ENCODE data around the gene VPS52. TPM values are rescaled to one million over a fixed set of nuclear protein-coding genes. Genes with fewer than 3 reads are reported as not detected.

Gene VPS52
- total RNA-seq, 2 donors from 2014 or later, result 37.1 to 40.5 TPM

DNA sequence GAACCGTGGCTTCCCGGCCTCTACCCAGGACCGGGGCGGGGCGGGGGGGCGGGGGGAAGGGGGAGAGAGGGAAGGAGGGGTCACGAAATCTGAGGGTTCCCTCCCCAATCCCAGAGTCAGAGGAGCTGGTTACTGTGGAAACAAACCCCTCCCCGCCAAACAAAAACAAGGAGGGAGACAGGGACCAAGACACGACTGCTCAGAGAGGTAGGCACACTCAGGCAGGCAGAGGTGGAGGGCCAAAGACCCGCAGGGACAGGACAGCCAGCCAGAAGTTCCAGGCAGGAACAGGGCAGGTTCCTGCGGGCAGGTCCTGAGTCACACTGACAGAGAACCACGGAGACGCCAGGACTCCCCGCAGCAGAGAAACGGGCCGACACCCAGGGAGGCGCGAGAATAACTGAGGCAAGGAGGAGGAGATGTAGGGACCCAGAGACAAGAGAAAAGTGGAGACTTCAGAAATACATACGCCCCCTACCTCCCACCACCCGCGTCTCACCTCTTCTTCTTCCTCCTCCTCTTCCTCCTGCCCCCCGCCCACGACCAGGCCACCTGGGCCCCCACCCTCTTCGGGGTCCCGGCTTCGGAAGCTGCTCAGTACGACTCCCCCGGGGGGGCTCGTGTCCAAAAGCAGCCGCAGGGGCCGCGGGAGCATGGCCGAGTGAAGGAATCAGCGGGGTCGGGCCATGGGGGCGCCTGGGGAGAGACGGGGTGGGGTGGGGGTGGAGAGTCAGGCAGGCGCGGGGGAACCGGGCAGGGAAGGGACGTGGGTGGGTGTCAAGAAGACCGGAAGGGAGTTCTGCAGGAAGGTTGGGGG lies 26.5 kb upstream of the VPS52 start:
- no peaks in the 10 kb centered on the region for H3K27me3 ChIP-seq
- no peaks in the 10 kb centered on the region for H3K36me3 ChIP-seq (replicated peaks in 1 of 2; ENCODE audit: insufficient read depth in 1 of 2, low read depth in 2 of 2)
- H3K4me3 ChIP-seq, result peak overlapping the region; percentile 44 to 85
- no peaks in the 10 kb centered on the region for H3K9me3 ChIP-seq
- peak overlapping the region; percentile 83 to 99 (median 89) for H3K27ac ChIP-seq
- ATAC-seq (peak; percentile 25), DNase-seq (peak; percentile 59 to 83 (median 65))
- 1% methylated on average over 39 to 40 of the region's 42 CpGs for WGBS, 2 donors
- peak in 2 of 3 donors; percentile 52 to 68 for TF ChIP-seq POLR2A (IDR thresholded peaks at IDR 0.05)
- TF ChIP-seq, protein P1, sequence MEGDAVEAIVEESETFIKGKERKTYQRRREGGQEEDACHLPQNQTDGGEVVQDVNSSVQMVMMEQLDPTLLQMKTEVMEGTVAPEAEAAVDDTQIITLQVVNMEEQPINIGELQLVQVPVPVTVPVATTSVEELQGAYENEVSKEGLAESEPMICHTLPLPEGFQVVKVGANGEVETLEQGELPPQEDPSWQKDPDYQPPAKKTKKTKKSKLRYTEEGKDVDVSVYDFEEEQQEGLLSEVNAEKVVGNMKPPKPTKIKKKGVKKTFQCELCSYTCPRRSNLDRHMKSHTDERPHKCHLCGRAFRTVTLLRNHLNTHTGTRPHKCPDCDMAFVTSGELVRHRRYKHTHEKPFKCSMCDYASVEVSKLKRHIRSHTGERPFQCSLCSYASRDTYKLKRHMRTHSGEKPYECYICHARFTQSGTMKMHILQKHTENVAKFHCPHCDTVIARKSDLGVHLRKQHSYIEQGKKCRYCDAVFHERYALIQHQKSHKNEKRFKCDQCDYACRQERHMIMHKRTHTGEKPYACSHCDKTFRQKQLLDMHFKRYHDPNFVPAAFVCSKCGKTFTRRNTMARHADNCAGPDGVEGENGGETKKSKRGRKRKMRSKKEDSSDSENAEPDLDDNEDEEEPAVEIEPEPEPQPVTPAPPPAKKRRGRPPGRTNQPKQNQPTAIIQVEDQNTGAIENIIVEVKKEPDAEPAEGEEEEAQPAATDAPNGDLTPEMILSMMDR (IDR thresholded peaks at IDR 0.05), result peak in 1 of 7 experiments; percentile 8
- intact Hi-C loops (cut with DNase I), result no loop called here
- H3K4me1 ChIP-seq, result peaks cover 26% of the 10 kb centered on the region

DNA sequence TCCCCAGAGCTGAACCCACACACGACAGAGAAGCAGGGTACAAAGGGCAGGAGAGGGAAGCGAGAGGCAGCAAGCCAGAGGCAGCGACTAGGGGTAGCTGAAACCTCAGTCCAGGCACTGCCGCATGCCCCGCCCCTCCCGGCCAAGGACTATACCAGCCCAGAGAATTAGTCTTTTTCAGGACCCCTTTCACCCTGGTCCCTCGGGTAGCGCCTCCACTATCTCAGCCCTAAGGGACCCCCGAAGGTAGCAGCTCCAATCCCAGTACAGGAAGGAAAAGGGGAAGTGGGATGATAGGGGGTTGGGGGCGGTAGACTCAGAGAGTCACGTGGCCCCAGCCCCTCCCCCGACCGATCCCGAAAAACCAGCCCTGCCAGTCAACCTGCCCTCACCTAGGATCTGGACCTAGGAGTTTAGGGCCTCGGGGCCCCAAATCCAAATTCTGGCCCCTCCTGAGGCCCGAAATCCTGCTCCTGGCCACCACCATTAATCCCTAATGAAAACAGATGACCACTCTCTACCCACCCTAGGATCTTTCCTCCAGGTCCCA lies 25.8 kb upstream of the VPS52 start:
- Histone ChIP-seq H3K4me1 (peaks cover 26% of the 10 kb centered on the region), H3K27me3 (no peaks in the 10 kb centered on the region), H3K9me3 (no peaks in the 10 kb centered on the region), H3K36me3 (replicated peaks in 1 of 2; ENCODE audit: insufficient read depth in 1 of 2, low read depth in 2 of 2) (no peaks in the 10 kb centered on the region), H3K4me3 (peak overlapping the region; percentile 11 to 85), H3K27ac (peak overlapping the region; percentile 83 to 99 (median 89))
- ATAC-seq (peak; percentile 36), DNase-seq (peak; percentile 62 to 80 (median 72))
- intact Hi-C loops (cut with DNase I), result no loop called here
- 8 to 9% methylated on average over 7 to 16 of the region's 16 CpGs for WGBS, 2 donors
- TF ChIP-seq POLR2A (IDR thresholded peaks at IDR 0.05), result no peak
- TF ChIP-seq, protein P1 (IDR thresholded peaks at IDR 0.05), result no peak

DNA sequence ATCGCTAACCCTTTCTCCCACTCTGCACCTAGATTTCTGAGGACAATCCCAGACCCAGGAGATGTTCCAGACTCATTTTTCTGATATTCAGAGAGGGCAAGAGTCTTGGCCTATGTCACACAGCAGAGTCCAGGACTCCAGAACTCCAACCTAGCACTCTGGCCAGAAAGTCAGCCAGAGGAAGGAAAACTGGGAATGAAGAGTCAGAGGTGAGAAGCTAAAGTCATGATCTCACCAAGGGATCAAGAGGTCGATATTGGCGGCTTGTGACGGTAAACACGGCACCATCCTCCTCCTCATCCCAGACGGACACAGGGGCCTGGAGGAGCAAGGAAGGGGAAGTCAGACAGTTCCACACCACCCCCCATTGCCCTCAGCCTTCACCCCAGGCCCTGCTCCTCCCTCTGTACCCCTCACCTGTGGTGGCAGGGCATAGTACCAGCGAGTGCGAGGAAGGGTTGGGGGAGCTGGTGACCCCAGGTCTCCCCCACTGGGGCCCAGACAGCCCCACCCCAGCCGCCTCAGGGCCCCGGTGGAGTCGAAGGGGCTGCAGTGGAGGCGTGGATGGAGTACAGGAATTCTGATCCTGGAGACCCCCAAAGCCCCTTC lies 25.2 kb upstream of the VPS52 start:
- Histone ChIP-seq H3K27me3 (no peaks in the 10 kb centered on the region), H3K4me1 (peaks cover 26% of the 10 kb centered on the region), H3K36me3 (replicated peaks in 1 of 2; ENCODE audit: insufficient read depth in 1 of 2, low read depth in 2 of 2) (peaks cover 0 to 1% of the 10 kb centered on the region in 2 donors), H3K9me3 (no peaks in the 10 kb centered on the region), H3K4me3 (no peak overlapping the region), H3K27ac (peak overlapping the region; percentile 83 to 99 (median 89))
- WGBS, 2 donors, result 69 to 70% methylated on average over 11 to 12 of the region's 12 CpGs
- DNase-seq (no peak), ATAC-seq (no peak)
- TF ChIP-seq, protein P1 (IDR thresholded peaks at IDR 0.05), result no peak
- no peak for TF ChIP-seq POLR2A (IDR thresholded peaks at IDR 0.05)
- intact Hi-C loops (cut with DNase I), result no loop called here

DNA sequence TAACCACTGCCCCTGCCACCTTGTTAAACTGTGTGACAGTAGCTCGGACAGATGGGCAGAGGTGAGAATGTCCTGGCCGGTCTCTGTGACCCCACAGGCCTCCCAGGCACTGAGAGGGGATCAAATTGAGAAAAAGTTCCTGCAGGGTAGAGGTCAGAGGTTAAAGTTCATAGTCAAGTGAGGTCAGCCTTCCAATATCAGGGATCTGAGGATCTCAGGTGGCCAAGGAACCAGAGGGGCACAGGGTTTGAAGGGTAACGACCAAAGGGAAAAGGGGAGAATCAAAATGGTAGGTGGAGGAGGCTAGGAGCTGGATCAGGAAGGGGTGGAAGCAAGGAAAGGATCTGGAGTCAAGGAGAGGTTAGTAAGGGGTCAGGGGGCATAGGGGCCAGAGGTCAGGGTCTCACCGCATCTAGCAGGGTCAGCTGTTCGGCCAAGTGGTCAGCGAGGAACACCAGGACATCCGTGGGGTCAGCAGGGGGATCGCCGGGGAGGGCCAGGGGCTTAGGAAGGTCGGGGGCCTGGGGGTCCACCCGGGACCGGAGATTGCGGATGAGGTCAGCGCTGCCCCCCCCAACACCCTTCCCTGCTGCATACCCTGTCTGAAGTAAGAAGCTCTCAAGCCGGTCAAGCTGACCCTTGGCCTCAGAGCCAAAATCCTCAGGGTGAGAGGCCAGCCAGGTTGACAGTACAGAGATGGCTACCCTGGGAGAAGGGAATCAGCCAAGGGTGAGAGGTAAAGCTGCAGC lies 24.1 kb upstream of the VPS52 start:
- no peak for DNase-seq
- H3K27ac ChIP-seq, result no peak overlapping the region
- WGBS, 2 donors, result 80 to 86% methylated on average over 14 to 15 of the region's 15 CpGs

More for the DNA sequence above, 24.1 kb upstream of the VPS52 start:
- TF ChIP-seq, protein P1 (IDR thresholded peaks at IDR 0.05), result no peak
- no peak for TF ChIP-seq POLR2A (IDR thresholded peaks at IDR 0.05)
- no peaks in the 10 kb centered on the region for H3K9me3 ChIP-seq
- no peak for ATAC-seq
- intact Hi-C loops (cut with DNase I), result no loop called here
- H3K4me3 ChIP-seq, result no peak overlapping the region
- H3K27me3 ChIP-seq, result no peaks in the 10 kb centered on the region
- peaks cover 23% of the 10 kb centered on the region for H3K4me1 ChIP-seq
- peaks cover 0 to 4% of the 10 kb centered on the region in 2 donors for H3K36me3 ChIP-seq (replicated peaks in 1 of 2; ENCODE audit: insufficient read depth in 1 of 2, low read depth in 2 of 2)

Measured in body of pancreas (tissue), 4 donors.